Stomach (tissue), 4 donors: Measurements from ENCODE around the gene GNB1L.

ENCODE experiments used
- POLR2A ChIP-seq, 4 donors: fragments of 450-650 bp; IDR thresholded peaks; one replicate each; pipeline ENCODE4 v1.6.1; 2016; ENCODE audit warnings: antibody characterized with exemption in 4 of 4, control low read depth in 2 of 4, mild to moderate bottlenecking in 1 of 4, moderate library complexity in 1 of 4
- POLR2AphosphoS5 ChIP-seq, 3 donors: sonication (generic); formaldehyde crosslinking; IDR thresholded peaks; one replicate each; pipeline ENCODE4 v1.6.1; 2016; ENCODE audit warnings: antibody characterized with exemption in 3 of 3
- TF ChIP-seq, protein P1 (sequence below), 7 experiments: fragments of 450-650 bp in 4 of 7; fragments of 200-600 bp in 3 of 7; sonication (generic) in 3 of 7; IDR thresholded peaks; one replicate each; pipeline ENCODE4 v1.5.1; 2016 to 2019; ENCODE audit warnings: antibody characterized with exemption in 7 of 7, control low read depth in 2 of 7, mild to moderate bottlenecking in 1 of 7

DNA sequence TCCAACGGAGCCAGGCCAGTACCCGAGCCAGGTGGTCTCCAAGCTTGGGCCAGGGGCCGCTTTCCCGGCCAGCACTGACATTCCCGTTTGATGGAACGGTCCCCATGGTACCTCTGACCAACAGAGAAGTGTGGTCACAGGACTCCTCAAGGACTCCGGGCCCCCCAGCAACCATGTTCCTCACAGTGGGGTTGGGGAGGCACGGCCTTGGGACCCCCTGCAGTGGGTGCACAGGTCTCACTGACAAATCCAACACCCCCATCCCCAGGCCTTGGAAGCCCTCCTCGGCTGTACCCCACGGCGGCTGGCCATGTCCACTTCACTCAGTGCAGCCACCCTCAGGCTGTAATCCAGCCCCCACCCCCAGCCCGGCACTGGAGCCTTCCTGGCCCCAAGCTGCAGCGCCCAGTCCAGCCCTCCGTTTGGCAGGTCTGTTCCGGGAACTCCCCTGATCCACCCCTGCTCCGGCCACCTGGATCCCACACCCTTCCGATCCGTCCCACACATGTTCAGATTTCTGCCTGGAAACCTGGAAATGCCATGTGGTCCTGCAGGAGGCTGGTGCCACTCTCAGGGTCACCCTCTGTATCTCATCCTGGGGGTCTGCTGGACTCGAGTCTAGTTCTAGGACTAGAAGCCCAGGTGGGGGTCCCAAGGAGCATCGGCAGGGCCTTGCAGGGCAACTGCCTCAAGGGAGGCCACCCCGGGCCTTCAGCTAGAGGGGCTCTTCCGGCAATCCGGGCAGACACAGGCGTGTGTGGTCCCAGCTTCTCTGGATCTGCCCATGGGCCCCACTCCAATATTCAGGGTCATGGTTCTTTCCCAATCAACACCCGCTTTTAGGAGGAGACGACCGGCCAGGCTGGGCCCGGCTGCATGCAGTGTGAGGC lies 67.5 kb downstream of the GNB1L start:
- TF ChIP-seq, protein P1, sequence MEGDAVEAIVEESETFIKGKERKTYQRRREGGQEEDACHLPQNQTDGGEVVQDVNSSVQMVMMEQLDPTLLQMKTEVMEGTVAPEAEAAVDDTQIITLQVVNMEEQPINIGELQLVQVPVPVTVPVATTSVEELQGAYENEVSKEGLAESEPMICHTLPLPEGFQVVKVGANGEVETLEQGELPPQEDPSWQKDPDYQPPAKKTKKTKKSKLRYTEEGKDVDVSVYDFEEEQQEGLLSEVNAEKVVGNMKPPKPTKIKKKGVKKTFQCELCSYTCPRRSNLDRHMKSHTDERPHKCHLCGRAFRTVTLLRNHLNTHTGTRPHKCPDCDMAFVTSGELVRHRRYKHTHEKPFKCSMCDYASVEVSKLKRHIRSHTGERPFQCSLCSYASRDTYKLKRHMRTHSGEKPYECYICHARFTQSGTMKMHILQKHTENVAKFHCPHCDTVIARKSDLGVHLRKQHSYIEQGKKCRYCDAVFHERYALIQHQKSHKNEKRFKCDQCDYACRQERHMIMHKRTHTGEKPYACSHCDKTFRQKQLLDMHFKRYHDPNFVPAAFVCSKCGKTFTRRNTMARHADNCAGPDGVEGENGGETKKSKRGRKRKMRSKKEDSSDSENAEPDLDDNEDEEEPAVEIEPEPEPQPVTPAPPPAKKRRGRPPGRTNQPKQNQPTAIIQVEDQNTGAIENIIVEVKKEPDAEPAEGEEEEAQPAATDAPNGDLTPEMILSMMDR (IDR thresholded peaks at IDR 0.05), result no peak
- TF ChIP-seq POLR2A (IDR thresholded peaks at IDR 0.05) (no peak), POLR2AphosphoS5 (IDR thresholded peaks at IDR 0.05) (no peak)
